ENCODE measurements around the gene TPI1. TPM values are rescaled to one million over a fixed set of nuclear protein-coding genes. Genes with fewer than 3 reads are reported as not detected.

TPI1 gene
- polyA plus RNA-seq, 1 of the 3 experiments (the other 2 are of a cell fraction), result 1,175 TPM

- H2AFZ ChIP-seq (ENCODE audit: low read depth), result no peak overlapping the region
- no peaks in the 10 kb centered on the region for H3K79me2 ChIP-seq (ENCODE audit: insufficient read depth)
- H3K27ac ChIP-seq (ENCODE audit: low read depth in 2 of 2, low read length in 1 of 2), result no peak overlapping the region
- peaks cover 30 to 70% of the 10 kb centered on the region in 2 experiments for H3K36me3 ChIP-seq (replicated peaks in 1 of 2; ENCODE audit: control insufficient read depth in 1 of 2, insufficient read depth in 2 of 2, low read length in 1 of 2)
- no peaks in the 10 kb centered on the region for H3K27me3 ChIP-seq (ENCODE audit: insufficient read depth)
- TF ChIP-seq FOXJ3 (CRISPR knock-in tag; IDR thresholded peaks at IDR 0.05), result no peak
- no peak for TF ChIP-seq PBX3 (IDR thresholded peaks at IDR 0.05)
- TF ChIP-seq, protein P1, sequence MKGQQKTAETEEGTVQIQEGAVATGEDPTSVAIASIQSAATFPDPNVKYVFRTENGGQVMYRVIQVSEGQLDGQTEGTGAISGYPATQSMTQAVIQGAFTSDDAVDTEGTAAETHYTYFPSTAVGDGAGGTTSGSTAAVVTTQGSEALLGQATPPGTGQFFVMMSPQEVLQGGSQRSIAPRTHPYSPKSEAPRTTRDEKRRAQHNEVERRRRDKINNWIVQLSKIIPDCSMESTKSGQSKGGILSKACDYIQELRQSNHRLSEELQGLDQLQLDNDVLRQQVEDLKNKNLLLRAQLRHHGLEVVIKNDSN (IDR thresholded peaks at IDR 0.05; ENCODE audit: borderline replicate concordance, low read depth), result no peak
- TF ChIP-seq SMC3 (IDR thresholded peaks at IDR 0.05; ENCODE audit: low read depth, low read length), result no peak
- no peak for TF ChIP-seq NFIC (IDR thresholded peaks at IDR 0.05; ENCODE audit: borderline replicate concordance)
- TF ChIP-seq, protein P2, sequence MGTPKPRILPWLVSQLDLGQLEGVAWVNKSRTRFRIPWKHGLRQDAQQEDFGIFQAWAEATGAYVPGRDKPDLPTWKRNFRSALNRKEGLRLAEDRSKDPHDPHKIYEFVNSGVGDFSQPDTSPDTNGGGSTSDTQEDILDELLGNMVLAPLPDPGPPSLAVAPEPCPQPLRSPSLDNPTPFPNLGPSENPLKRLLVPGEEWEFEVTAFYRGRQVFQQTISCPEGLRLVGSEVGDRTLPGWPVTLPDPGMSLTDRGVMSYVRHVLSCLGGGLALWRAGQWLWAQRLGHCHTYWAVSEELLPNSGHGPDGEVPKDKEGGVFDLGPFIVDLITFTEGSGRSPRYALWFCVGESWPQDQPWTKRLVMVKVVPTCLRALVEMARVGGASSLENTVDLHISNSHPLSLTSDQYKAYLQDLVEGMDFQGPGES (IDR thresholded peaks at IDR 0.05; ENCODE audit: low read depth, low read length), result no peak
- TF ChIP-seq, protein P3, sequence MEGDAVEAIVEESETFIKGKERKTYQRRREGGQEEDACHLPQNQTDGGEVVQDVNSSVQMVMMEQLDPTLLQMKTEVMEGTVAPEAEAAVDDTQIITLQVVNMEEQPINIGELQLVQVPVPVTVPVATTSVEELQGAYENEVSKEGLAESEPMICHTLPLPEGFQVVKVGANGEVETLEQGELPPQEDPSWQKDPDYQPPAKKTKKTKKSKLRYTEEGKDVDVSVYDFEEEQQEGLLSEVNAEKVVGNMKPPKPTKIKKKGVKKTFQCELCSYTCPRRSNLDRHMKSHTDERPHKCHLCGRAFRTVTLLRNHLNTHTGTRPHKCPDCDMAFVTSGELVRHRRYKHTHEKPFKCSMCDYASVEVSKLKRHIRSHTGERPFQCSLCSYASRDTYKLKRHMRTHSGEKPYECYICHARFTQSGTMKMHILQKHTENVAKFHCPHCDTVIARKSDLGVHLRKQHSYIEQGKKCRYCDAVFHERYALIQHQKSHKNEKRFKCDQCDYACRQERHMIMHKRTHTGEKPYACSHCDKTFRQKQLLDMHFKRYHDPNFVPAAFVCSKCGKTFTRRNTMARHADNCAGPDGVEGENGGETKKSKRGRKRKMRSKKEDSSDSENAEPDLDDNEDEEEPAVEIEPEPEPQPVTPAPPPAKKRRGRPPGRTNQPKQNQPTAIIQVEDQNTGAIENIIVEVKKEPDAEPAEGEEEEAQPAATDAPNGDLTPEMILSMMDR (IDR thresholded peaks at IDR 0.05), result no peak
- TF ChIP-seq, protein P4, sequence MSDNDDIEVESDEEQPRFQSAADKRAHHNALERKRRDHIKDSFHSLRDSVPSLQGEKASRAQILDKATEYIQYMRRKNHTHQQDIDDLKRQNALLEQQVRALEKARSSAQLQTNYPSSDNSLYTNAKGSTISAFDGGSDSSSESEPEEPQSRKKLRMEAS (IDR thresholded peaks at IDR 0.05; ENCODE audit: low read depth), result no peak
- TF ChIP-seq CHD2 (IDR thresholded peaks at IDR 0.05; ENCODE audit: low read length, partially characterized antibody), result no peak
- TF ChIP-seq NRF1 (IDR thresholded peaks at IDR 0.05; ENCODE audit: low read depth, low read length), result no peak
- no peak for TF ChIP-seq EZH2phosphoT487 (IDR thresholded peaks at IDR 0.05; ENCODE audit: borderline replicate concordance, low read depth)
- TF ChIP-seq YY1 (IDR thresholded peaks at IDR 0.05; ENCODE audit: low read depth), result no peak
- TF ChIP-seq MEF2A (IDR thresholded peaks at IDR 0.05; ENCODE audit: borderline replicate concordance, low read depth), result no peak
- no peak for TF ChIP-seq SIN3A (IDR thresholded peaks at IDR 0.05; ENCODE audit: borderline replicate concordance, low read depth, low read length)
- no peak for TF ChIP-seq MXI1 (IDR thresholded peaks at IDR 0.05; ENCODE audit: low read depth, low read length)
- TF ChIP-seq RCOR1 (IDR thresholded peaks at IDR 0.05; ENCODE audit: low read length), result no peak
- TF ChIP-seq RXRA (IDR thresholded peaks at IDR 0.05; ENCODE audit: borderline replicate concordance, low read depth), result no peak
- TF ChIP-seq, protein P5, sequence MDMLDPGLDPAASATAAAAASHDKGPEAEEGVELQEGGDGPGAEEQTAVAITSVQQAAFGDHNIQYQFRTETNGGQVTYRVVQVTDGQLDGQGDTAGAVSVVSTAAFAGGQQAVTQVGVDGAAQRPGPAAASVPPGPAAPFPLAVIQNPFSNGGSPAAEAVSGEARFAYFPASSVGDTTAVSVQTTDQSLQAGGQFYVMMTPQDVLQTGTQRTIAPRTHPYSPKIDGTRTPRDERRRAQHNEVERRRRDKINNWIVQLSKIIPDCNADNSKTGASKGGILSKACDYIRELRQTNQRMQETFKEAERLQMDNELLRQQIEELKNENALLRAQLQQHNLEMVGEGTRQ (IDR thresholded peaks at IDR 0.05; ENCODE audit: borderline replicate concordance, low read depth, low read length), result no peak
- no peak for TF ChIP-seq TAF1 (IDR thresholded peaks at IDR 0.05; ENCODE audit: borderline replicate concordance, low read depth, low read length)
- TF ChIP-seq, protein P6, sequence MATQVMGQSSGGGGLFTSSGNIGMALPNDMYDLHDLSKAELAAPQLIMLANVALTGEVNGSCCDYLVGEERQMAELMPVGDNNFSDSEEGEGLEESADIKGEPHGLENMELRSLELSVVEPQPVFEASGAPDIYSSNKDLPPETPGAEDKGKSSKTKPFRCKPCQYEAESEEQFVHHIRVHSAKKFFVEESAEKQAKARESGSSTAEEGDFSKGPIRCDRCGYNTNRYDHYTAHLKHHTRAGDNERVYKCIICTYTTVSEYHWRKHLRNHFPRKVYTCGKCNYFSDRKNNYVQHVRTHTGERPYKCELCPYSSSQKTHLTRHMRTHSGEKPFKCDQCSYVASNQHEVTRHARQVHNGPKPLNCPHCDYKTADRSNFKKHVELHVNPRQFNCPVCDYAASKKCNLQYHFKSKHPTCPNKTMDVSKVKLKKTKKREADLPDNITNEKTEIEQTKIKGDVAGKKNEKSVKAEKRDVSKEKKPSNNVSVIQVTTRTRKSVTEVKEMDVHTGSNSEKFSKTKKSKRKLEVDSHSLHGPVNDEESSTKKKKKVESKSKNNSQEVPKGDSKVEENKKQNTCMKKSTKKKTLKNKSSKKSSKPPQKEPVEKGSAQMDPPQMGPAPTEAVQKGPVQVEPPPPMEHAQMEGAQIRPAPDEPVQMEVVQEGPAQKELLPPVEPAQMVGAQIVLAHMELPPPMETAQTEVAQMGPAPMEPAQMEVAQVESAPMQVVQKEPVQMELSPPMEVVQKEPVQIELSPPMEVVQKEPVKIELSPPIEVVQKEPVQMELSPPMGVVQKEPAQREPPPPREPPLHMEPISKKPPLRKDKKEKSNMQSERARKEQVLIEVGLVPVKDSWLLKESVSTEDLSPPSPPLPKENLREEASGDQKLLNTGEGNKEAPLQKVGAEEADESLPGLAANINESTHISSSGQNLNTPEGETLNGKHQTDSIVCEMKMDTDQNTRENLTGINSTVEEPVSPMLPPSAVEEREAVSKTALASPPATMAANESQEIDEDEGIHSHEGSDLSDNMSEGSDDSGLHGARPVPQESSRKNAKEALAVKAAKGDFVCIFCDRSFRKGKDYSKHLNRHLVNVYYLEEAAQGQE (IDR thresholded peaks at IDR 0.05; ENCODE audit: low read depth, low read length), result no peak
- no peak overlapping the region for H3K9ac ChIP-seq
- no peaks in the 10 kb centered on the region for H3K9me2 ChIP-seq
- H3K4me1 ChIP-seq (ENCODE audit: control insufficient read depth in 1 of 2, insufficient read depth in 2 of 2, low read depth in 1 of 2, low read length in 1 of 2), result no peaks in the 10 kb centered on the region
- CTCF ChIA-PET, result interaction anchor here (1.1 to 19.4 kb wide), 5 partner anchors 9 to 96 kb away, joined by 3 to 225 read pairs (median 5); partner anchors contain the start of genes CDCA3, P3H3 and SPSB2
- no peaks in the 10 kb centered on the region for H4K20me1 ChIP-seq (ENCODE audit: insufficient read depth)
- POLR2A ChIA-PET, result interaction anchor here (3.4 to 4.2 kb wide), 2 partner anchors 10 to 30 kb away, joined by 9 to 22 read pairs; partner anchors contain the start of genes CDCA3, SPSB2 and USP5
- H3K9me3 ChIP-seq, result no peaks in the 10 kb centered on the region
- H3K4me3 ChIP-seq (ENCODE audit: low read depth in 2 of 2, low read length in 1 of 2), result no peak overlapping the region
- no peak for DNase-seq
- no peak overlapping the region for H3K4me2 ChIP-seq
- 97% methylated on average over 4 of the region's 4 CpGs for WGBS (ENCODE audit: low lambda C conversion rate)
- H3F3A ChIP-seq (replicated peaks; ENCODE audit: insufficient read depth), result peaks cover 8% of the 10 kb centered on the region
Observed at GRCh38 chr12:6842075-6842474, 25.3 kb upstream of the TPI1 start.

Measured in SK-N-SH (cell line).